KMS-11 (cell line): ENCODE data around the gene TENM4.

Experiments used
- H2AFZ ChIP-seq: fragments of 200-600 bp; sonication (generic); 2 replicates; pipeline ENCODE4 v1.6.1; 2016; ENCODE audit warnings: antibody characterized with exemption, mixed run types, low read depth
- H3K27ac ChIP-seq: fragments of 200-600 bp; sonication (generic); 2 replicates; pipeline ENCODE4 v1.6.1; 2016; ENCODE audit warnings: mild to moderate bottlenecking, mixed run types
- H3K27me3 ChIP-seq: fragments of 200-600 bp; sonication (generic); 2 replicates; pipeline ENCODE4 v1.6.1; 2017; ENCODE audit warnings: mild to moderate bottlenecking, low read depth, mixed run types, moderate library complexity; ENCODE audit not compliant: insufficient read depth
- H3K36me3 ChIP-seq: fragments of 200-600 bp; sonication (generic); 2 replicates; pipeline ENCODE4 v1.6.1; 2017; ENCODE audit warnings: mild to moderate bottlenecking, mixed run types; ENCODE audit not compliant: insufficient read depth
- H3K4me1 ChIP-seq: fragments of 200-600 bp; sonication (generic); 2 replicates; pipeline ENCODE4 v1.6.1; 2016; ENCODE audit warnings: mild to moderate bottlenecking, low read depth, mixed run types; ENCODE audit not compliant: poor library complexity, severe bottlenecking
- H3K4me2 ChIP-seq: fragments of 200-600 bp; sonication (generic); 2 replicates; pipeline ENCODE4 v1.7.0; 2016; ENCODE audit warnings: mild to moderate bottlenecking, mixed run types
- H3K4me3 ChIP-seq: fragments of 200-600 bp; sonication (generic); IDR thresholded peaks from 2 replicates; pipeline ENCODE4 v1.6.1; 2017; ENCODE audit warnings: low read depth, low read length, mixed read lengths; ENCODE audit not compliant: insufficient read depth
- H3K79me2 ChIP-seq: fragments of 200-600 bp; sonication (generic); 2 replicates; pipeline ENCODE4 v1.6.1; 2016; ENCODE audit warnings: low read depth, mixed run types; ENCODE audit not compliant: insufficient read depth
- H3K9ac ChIP-seq: fragments of 200-600 bp; sonication (generic); 2 replicates; pipeline ENCODE4 v1.6.1; 2016; ENCODE audit warnings: mild to moderate bottlenecking, mixed run types
- H4K20me1 ChIP-seq: fragments of 200-600 bp; sonication (generic); 2 replicates; pipeline ENCODE4 v1.6.1; 2016; ENCODE audit warnings: mild to moderate bottlenecking, mixed run types; ENCODE audit not compliant: insufficient read depth
- CTCF ChIP-seq: fragments of 200-600 bp; sonication (generic); conservative IDR thresholded peaks from 2 replicates; pipeline ENCODE4 v1.6.1; 2017; ENCODE audit warnings: low read depth, mild to moderate bottlenecking, antibody characterized with exemption, low read length, moderate library complexity, mixed read lengths

TENM4 gene

GRCh38 chr11:78807351-78807750, 633.5 kb downstream of the TENM4 start:
- no peaks in the 10 kb centered on the region for H3K79me2 ChIP-seq
- no peak overlapping the region for H2AFZ ChIP-seq
- H3K27ac ChIP-seq: no peak overlapping the region
- H3K27me3 ChIP-seq: no peaks in the 10 kb centered on the region
- H3K36me3 ChIP-seq: no peaks in the 10 kb centered on the region
- TF ChIP-seq CTCF: no peak
- H3K4me1 ChIP-seq: no peaks in the 10 kb centered on the region
- no peak overlapping the region for H3K4me2 ChIP-seq
- no peak overlapping the region for H3K9ac ChIP-seq
- no peak overlapping the region for H3K4me3 ChIP-seq
- no peaks in the 10 kb centered on the region for H4K20me1 ChIP-seq

DNA sequence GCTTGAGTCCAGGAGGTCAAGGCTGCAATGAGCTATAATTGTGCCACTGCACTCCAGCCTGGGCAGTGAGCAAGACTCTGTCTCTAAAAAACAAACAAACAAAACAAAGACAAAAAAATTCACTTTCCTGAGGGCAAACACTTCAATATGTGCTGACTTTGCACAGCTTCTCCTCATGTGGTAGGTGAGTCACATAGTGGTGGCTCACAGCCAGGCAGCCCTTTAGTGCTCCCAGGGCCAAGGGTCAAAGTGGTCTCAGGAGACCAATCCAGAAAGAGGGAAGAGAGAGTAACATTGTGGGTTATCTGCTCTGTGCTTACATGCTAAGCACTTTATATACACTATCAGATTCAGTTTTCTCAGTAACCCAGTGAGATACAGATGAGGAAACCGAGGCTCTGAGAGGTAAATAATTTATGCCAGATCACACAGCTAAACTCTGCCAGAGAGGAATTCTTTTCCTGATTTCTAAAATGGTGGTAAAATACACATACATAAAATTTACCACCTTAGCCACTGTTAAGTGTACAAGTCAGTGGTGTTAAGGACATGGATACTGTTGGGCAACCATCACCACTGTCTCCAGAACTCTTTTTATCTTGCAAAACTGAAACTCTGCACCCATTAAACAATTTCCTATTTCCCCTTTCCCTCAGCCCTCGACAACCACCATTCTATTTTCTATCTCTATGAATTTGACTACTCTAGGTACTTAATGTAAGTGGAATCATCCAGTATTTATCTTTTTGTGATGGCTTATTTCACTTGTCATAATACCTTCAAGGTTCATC, 634.4 kb downstream of the TENM4 start:
- no peaks in the 10 kb centered on the region for H4K20me1 ChIP-seq
- no peak overlapping the region for H3K9ac ChIP-seq
- no peaks in the 10 kb centered on the region for H3K4me1 ChIP-seq
- H3K36me3 ChIP-seq: no peaks in the 10 kb centered on the region
- no peak for TF ChIP-seq CTCF
- H3K4me3 ChIP-seq: no peak overlapping the region
- H2AFZ ChIP-seq: no peak overlapping the region
- no peaks in the 10 kb centered on the region for H3K79me2 ChIP-seq
- H3K4me2 ChIP-seq: no peak overlapping the region
- no peak overlapping the region for H3K27ac ChIP-seq
- no peaks in the 10 kb centered on the region for H3K27me3 ChIP-seq

- no peaks in the 10 kb centered on the region for H3K36me3 ChIP-seq
- no peaks in the 10 kb centered on the region for H3K79me2 ChIP-seq
- H3K27me3 ChIP-seq: no peaks in the 10 kb centered on the region
- H3K27ac ChIP-seq: no peak overlapping the region
- H2AFZ ChIP-seq: no peak overlapping the region
- TF ChIP-seq CTCF: no peak
- no peaks in the 10 kb centered on the region for H4K20me1 ChIP-seq
- H3K4me3 ChIP-seq: no peak overlapping the region
- H3K4me1 ChIP-seq: no peaks in the 10 kb centered on the region
- no peak overlapping the region for H3K4me2 ChIP-seq
- no peak overlapping the region for H3K9ac ChIP-seq
Observed at GRCh38 chr11:78804991-78805390, 635.8 kb downstream of the TENM4 start.

GRCh38 chr11:78803995-78804394, 636.8 kb downstream of the TENM4 start:
- Histone ChIP-seq H3K4me3 (no peak overlapping the region), H3K9ac (no peak overlapping the region), H3K79me2 (no peaks in the 10 kb centered on the region), H2AFZ (no peak overlapping the region), H3K36me3 (no peaks in the 10 kb centered on the region), H3K27ac (no peak overlapping the region), H3K4me2 (no peak overlapping the region), H4K20me1 (no peaks in the 10 kb centered on the region), H3K27me3 (no peaks in the 10 kb centered on the region), H3K4me1 (no peaks in the 10 kb centered on the region)
- TF ChIP-seq CTCF: no peak
